BLaER1 treated with 17β-estradiol and CSF1 and Interleukin-3, amounts not matched to agents 10 nM and 100 nM (cell line): ENCODE data around the gene UBXN6.
A peak's percentile ranks its signal among the peaks of the same experiment; 100 is the strongest.

ENCODE experiments used
- H3K27ac ChIP-seq, 11 experiments: shearing (Covaris generic); formaldehyde crosslinking; 2 replicates each; pipeline ENCODE4 v1.8.1; 2022
- H3K27me3 ChIP-seq, 11 experiments: shearing (Covaris generic); formaldehyde crosslinking; 2 replicates each; pipeline ENCODE4 v1.8.1; 2022
- H3K36me3 ChIP-seq, 11 experiments: shearing (Covaris generic); formaldehyde crosslinking; 2 replicates each; pipeline ENCODE4 v1.8.1; 2022
- H3K4me1 ChIP-seq, 10 experiments: shearing (Covaris generic); formaldehyde crosslinking; 2 replicates each; pipeline ENCODE4 v1.8.1; 2022
- H3K4me2 ChIP-seq, 11 experiments: shearing (Covaris generic); formaldehyde crosslinking; 2 replicates each; pipeline ENCODE4 v1.8.1; 2022
- H3K4me3 ChIP-seq, 10 experiments: shearing (Covaris generic); formaldehyde crosslinking; 2 replicates each; pipeline ENCODE4 v1.8.1; 2022
- H3K9ac ChIP-seq, 11 experiments: shearing (Covaris generic); formaldehyde crosslinking; 2 replicates each; pipeline ENCODE4 v1.8.1; 2022
- H3K9me3 ChIP-seq, 11 experiments: shearing (Covaris generic); formaldehyde crosslinking; replicated peaks in 1 of 11; 2 replicates each; pipeline ENCODE4 v1.8.1; 2022
- H4K20me1 ChIP-seq, 11 experiments: shearing (Covaris generic); formaldehyde crosslinking; 2 replicates each; pipeline ENCODE4 v1.8.1; 2022
- Cebpa-rat ChIP-seq, 11 experiments: shearing (Covaris generic); IDR thresholded peaks; 2 replicates each; pipeline ENCODE4 v1.8.1; 2022

UBXN6 gene

GRCh38 chr19:4402171-4403004 lies 55.2 kb downstream of the UBXN6 start, which contains the start of gene CHAF1A:
Gene CHAF1A, plus strand, starts transcription at chr19:4402640. Its CDS starts 123 bp downstream, at chr19:4402763.
- Histone ChIP-seq H4K20me1 (peaks cover 17 to 76% (median 66%) of the 10 kb centered on the region in 11 experiments), H3K36me3 (peaks cover 9 to 54% (median 37%) of the 10 kb centered on the region in 11 experiments)
- peak in 2 of 11 experiments; percentile 57 to 58; a peak in 4 of 22 replicates for TF ChIP-seq Cebpa-rat (IDR thresholded peaks at IDR 0.05)

GRCh38 chr19:4401769-4402170 lies 55.8 kb downstream of the UBXN6 start:
- Histone ChIP-seq H3K9ac (peak overlapping the region; percentile 74 to 99 (median 96)), H3K27me3 (no peaks in the 10 kb centered on the region), H3K9me3 (peaks cover 0 to 3% (median 0%) of the 10 kb centered on the region in 11 experiments; a peak in 1 of 22 replicates), H3K27ac (peak overlapping the region; percentile 63 to 97 (median 76)), H3K4me3 (peak overlapping the region; percentile 65 to 99 (median 96)), H3K4me2 (peak overlapping the region; percentile 80 to 95 (median 82)), H3K36me3 (peaks cover 15 to 54% (median 37%) of the 10 kb centered on the region in 11 experiments), H3K4me1 (peaks cover 51 to 79% (median 72%) of the 10 kb centered on the region in 10 experiments), H4K20me1 (peaks cover 23 to 76% (median 66%) of the 10 kb centered on the region in 11 experiments)
- TF ChIP-seq Cebpa-rat (IDR thresholded peaks at IDR 0.05), result no peak

More at GRCh38 chr19:4402171-4403004, 55.2 kb downstream of the UBXN6 start, which contains the start of gene CHAF1A:
- peak within 1 kb of the TSS; percentile 86 to 98 (median 95) for H3K4me2 ChIP-seq
- no peaks in the 10 kb centered on the region for H3K27me3 ChIP-seq
- H3K4me3 ChIP-seq, result peak within 1 kb of the TSS; percentile 90 to 99 (median 96)
- peak within 1 kb of the TSS; percentile 71 to 99 (median 97) for H3K27ac ChIP-seq
- peak within 1 kb of the TSS; percentile 90 to 99 (median 98) for H3K9ac ChIP-seq
- H3K9me3 ChIP-seq, result peaks cover 0 to 3% (median 0%) of the 10 kb centered on the region in 11 experiments; a peak in 1 of 22 replicates
- H3K4me1 ChIP-seq, result peaks cover 45 to 73% (median 66%) of the 10 kb centered on the region in 10 experiments

- Histone ChIP-seq H3K36me3 (peaks cover 29 to 54% (median 39%) of the 10 kb centered on the region in 11 experiments; a peak in 21 of 22 replicates), H3K4me3 (peak within 1 kb of the TSS; percentile 86 to 100 (median 96)), H3K9me3 (peaks cover 0 to 3% (median 0%) of the 10 kb centered on the region in 11 experiments; a peak in 1 of 22 replicates), H3K4me1 (peaks cover 56 to 69% (median 65%) of the 10 kb centered on the region in 10 experiments), H3K27ac (peak within 1 kb of the TSS; percentile 94 to 99 (median 98)), H3K4me2 (peak within 1 kb of the TSS; percentile 86 to 97 (median 94)), H4K20me1 (peaks cover 38 to 76% (median 66%) of the 10 kb centered on the region in 11 experiments), H3K9ac (peak within 1 kb of the TSS; percentile 97 to 100 (median 99)), H3K27me3 (no peaks in the 10 kb centered on the region)
- TF ChIP-seq Cebpa-rat (IDR thresholded peaks at IDR 0.05), result no peak
Measured at GRCh38 chr19:4400135-4400936, 57.3 kb downstream of the UBXN6 start, which contains the start of gene SH3GL1. Gene SH3GL1, minus strand, starts transcription at chr19:4400547. Its CDS starts 179 bp downstream, at chr19:4400368.

GRCh38 chr19:4399812-4400134 lies 57.8 kb downstream of the UBXN6 start:
- H3K27me3 ChIP-seq, result no peaks in the 10 kb centered on the region
- H3K4me3 ChIP-seq, result peak overlapping the region; percentile 79 to 100 (median 94)
- peaks cover 50 to 71% (median 62%) of the 10 kb centered on the region in 10 experiments for H3K4me1 ChIP-seq
- no peak for TF ChIP-seq Cebpa-rat (IDR thresholded peaks at IDR 0.05)
- peak overlapping the region; percentile 86 to 97 (median 94) for H3K4me2 ChIP-seq
- peak overlapping the region; percentile 91 to 100 (median 99) for H3K9ac ChIP-seq
- H3K36me3 ChIP-seq, result peaks cover 35 to 54% (median 41%) of the 10 kb centered on the region in 11 experiments; a peak in 21 of 22 replicates
- H4K20me1 ChIP-seq, result peaks cover 43 to 76% (median 66%) of the 10 kb centered on the region in 11 experiments
- peak overlapping the region; percentile 90 to 99 (median 98) for H3K27ac ChIP-seq
- H3K9me3 ChIP-seq, result peaks cover 0 to 3% (median 0%) of the 10 kb centered on the region in 11 experiments; a peak in 1 of 22 replicates

GRCh38 chr19:4396949-4397783 lies 60.4 kb downstream of the UBXN6 start:
- H3K9me3 ChIP-seq, result peaks cover 0 to 3% (median 0%) of the 10 kb centered on the region in 11 experiments; a peak in 1 of 22 replicates
- H3K4me3 ChIP-seq, result 0 out of 20 replicates have a peak overlapping the region, but pooled peaks of 1 of the 10 experiments have one; percentile 13
- H3K4me1 ChIP-seq, result peaks cover 35 to 81% (median 65%) of the 10 kb centered on the region in 10 experiments
- H3K36me3 ChIP-seq, result peaks cover 37 to 64% (median 49%) of the 10 kb centered on the region in 11 experiments; a peak in 21 of 22 replicates
- no peak for TF ChIP-seq Cebpa-rat (IDR thresholded peaks at IDR 0.05)
- 0 out of 22 replicates have a peak overlapping the region, but pooled peaks of 3 of the 11 experiments have one; percentile 9 to 25 (median 18) for H3K27ac ChIP-seq
- no peaks in the 10 kb centered on the region for H3K27me3 ChIP-seq
- peak overlapping the region in 8 of 11 experiments; percentile 31 to 97 (median 92); a peak in 15 of 22 replicates for H3K4me2 ChIP-seq
- peak overlapping the region in 9 of 11 experiments; percentile 0 to 68 (median 37); a peak in 15 of 22 replicates for H3K9ac ChIP-seq
- H4K20me1 ChIP-seq, result peaks cover 69 to 80% (median 74%) of the 10 kb centered on the region in 11 experiments
